Upper lobe of right lung (tissue), 1 donor: ENCODE data around the gene INPP5F. TPM values are rescaled to one million over a fixed set of nuclear protein-coding genes. Genes with fewer than 3 reads are reported as not detected.

Experiments used
- ATAC-seq: fragments of 200-7000 bp; cut with Tn5 transposase; one replicate; pipeline ENCODE4 v1.9.1; 2020; ENCODE audit warnings: mild to moderate bottlenecking, moderate library complexity
- DNase-seq: peaks from one replicate; pipeline ENCODE4 v3.0.0-alpha.2; 2020
- H3K27ac ChIP-seq: fragments of 200-600 bp; one replicate; pipeline ENCODE4 v1.8.0; 2022
- H3K27me3 ChIP-seq: fragments of 200-600 bp; one replicate; pipeline ENCODE4 v1.8.0; 2022; ENCODE audit warnings: mild to moderate bottlenecking
- H3K36me3 ChIP-seq: fragments of 200-600 bp; one replicate; pipeline ENCODE4 v1.8.0; 2022
- H3K4me1 ChIP-seq: fragments of 200-600 bp; one replicate; pipeline ENCODE4 v1.8.0; 2022
- H3K4me3 ChIP-seq: fragments of 200-600 bp; one replicate; pipeline ENCODE4 v1.8.0; 2022; ENCODE audit warnings: mild to moderate bottlenecking
- H3K9me3 ChIP-seq: fragments of 200-600 bp; one replicate; pipeline ENCODE4 v1.8.0; 2022
- intact Hi-C: fragments of 100-400 bp; cut with DNase I; formaldehyde crosslinking; loops from one replicate; pipeline ENCODE4 v1.11.0; 2022
- total RNA-seq: library from RNA; stranded (reverse); fragmentation: NEBNext Ultra II Directional; extraction: Animal tissue kit (Norgen Biotek cat#: 25700); gene quantifications from one replicate; pipeline ENCODE4 v1.2.1, GENCODE V29; 2021
- TF ChIP-seq, protein P1 (sequence below): fragments of 200-600 bp; IDR thresholded peaks from one replicate; pipeline ENCODE4 v1.8.0; 2022; ENCODE audit warnings: antibody characterized with exemption
- donor health status: DM: no; HTN: yes; CAD: no; lungs with severe emphysema.

The INPP5F gene
- total RNA-seq, 1 donor from 2014 or later: 13.9 TPM

DNA sequence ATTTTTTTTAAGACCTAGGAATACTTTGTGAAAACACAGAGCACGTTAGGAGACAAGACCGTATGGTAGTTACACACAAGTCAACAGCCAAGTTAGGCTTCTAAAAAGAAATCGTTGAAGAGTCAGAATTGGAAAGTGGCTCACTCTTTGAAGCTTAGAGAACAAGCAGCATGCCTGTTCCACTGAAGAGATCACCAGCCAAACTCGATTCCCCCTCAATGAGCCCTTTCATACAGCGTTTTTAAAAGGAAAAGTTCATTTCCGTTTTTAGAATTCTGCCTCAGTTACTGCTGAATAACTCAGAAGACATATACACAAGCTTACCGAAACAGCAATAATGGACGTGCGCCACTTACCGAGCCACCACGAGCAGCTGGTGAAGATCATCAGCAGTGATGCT, 105.8 kb downstream of the INPP5F start:
- ATAC-seq: no peak
- peaks cover 100% of the 10 kb centered on the region for H3K36me3 ChIP-seq

DNA sequence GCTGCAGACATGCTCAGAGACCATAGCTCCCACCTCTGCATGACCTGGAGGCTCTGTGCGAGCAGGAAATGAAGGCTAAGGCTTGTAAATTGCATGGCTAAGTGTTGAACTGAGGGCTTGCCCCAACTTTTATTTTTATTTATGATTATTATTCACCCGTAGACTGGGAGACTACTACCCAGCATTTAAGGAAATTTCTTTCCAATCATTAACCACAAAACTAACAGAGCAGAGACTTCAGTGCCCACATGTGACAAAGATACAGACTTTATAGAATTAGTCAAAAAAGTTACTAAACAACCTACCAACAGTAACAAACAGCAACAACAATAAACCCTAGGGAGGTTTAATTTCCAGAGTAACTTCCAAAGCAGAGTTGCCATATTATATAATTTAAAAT, 107.1 kb downstream of the INPP5F start:
- H3K9me3 ChIP-seq: no peaks in the 10 kb centered on the region
- no peaks in the 10 kb centered on the region for H3K27me3 ChIP-seq
- H3K36me3 ChIP-seq: peaks cover 100% of the 10 kb centered on the region
- ATAC-seq (no peak), DNase-seq (no peak)
- TF ChIP-seq, protein P1, sequence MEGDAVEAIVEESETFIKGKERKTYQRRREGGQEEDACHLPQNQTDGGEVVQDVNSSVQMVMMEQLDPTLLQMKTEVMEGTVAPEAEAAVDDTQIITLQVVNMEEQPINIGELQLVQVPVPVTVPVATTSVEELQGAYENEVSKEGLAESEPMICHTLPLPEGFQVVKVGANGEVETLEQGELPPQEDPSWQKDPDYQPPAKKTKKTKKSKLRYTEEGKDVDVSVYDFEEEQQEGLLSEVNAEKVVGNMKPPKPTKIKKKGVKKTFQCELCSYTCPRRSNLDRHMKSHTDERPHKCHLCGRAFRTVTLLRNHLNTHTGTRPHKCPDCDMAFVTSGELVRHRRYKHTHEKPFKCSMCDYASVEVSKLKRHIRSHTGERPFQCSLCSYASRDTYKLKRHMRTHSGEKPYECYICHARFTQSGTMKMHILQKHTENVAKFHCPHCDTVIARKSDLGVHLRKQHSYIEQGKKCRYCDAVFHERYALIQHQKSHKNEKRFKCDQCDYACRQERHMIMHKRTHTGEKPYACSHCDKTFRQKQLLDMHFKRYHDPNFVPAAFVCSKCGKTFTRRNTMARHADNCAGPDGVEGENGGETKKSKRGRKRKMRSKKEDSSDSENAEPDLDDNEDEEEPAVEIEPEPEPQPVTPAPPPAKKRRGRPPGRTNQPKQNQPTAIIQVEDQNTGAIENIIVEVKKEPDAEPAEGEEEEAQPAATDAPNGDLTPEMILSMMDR: no peak
- no peaks in the 10 kb centered on the region for H3K4me1 ChIP-seq
- intact Hi-C loops: no loop called here
- no peak overlapping the region for H3K27ac ChIP-seq
- no peak overlapping the region for H3K4me3 ChIP-seq

More for the DNA sequence above, 105.8 kb downstream of the INPP5F start:
- TF ChIP-seq, protein P1: no peak
- Histone ChIP-seq H3K27ac (no peak overlapping the region), H3K4me1 (no peaks in the 10 kb centered on the region), H3K9me3 (no peaks in the 10 kb centered on the region), H3K27me3 (no peaks in the 10 kb centered on the region), H3K4me3 (no peak overlapping the region)
- no peak for DNase-seq
- intact Hi-C loops: no loop called here

DNA sequence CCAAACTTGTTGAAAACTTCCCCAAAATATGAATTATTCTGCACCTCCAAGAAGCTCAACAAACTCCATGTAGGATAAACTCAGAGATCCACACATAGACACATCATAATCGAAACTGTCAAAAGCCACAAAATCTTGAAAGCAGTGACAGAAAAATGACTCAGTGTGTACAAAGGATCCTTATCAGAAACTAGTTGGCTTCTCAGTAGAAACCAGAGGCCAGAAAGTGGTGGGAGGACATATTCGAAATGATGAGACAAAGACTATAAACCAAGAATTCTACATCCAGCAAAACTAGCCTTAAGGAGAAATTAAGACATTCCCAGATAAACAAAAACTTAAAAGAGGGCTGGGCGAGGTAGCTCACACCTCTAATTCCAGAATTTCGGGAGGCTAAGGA, 108.3 kb downstream of the INPP5F start:
- Histone ChIP-seq H3K36me3 (peaks cover 100% of the 10 kb centered on the region), H3K27ac (no peak overlapping the region), H3K9me3 (no peaks in the 10 kb centered on the region), H3K4me1 (no peaks in the 10 kb centered on the region), H3K4me3 (no peak overlapping the region), H3K27me3 (no peaks in the 10 kb centered on the region)
- DNase-seq (no peak), ATAC-seq (no peak)
- TF ChIP-seq, protein P1: no peak
- intact Hi-C loops: no loop called here

DNA sequence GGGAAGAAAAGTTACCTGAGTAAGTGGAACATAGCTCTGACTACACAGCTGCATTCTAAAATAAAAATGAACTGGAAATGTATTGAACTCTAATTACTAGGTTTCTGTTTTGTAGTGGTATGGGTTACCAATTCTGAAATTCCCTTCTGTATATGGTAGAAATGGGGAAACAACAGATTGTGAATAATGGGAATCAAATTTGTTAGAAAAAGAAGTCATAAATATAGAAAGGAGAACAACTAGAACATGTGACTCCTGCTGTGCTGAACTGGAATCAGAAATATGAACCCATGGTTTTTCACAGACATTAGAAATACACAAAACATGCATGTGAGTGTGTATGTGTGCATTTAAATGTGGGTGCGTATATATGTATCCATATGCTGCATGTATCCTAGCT, 119.8 kb downstream of the INPP5F start:
- DNase-seq (no peak), ATAC-seq (peak; percentile 48)
- no peaks in the 10 kb centered on the region for H3K27me3 ChIP-seq
- H3K36me3 ChIP-seq: peaks cover 90% of the 10 kb centered on the region
- no peaks in the 10 kb centered on the region for H3K4me1 ChIP-seq
- H3K9me3 ChIP-seq: no peaks in the 10 kb centered on the region
- TF ChIP-seq, protein P1: no peak
- H3K27ac ChIP-seq: no peak overlapping the region
- intact Hi-C loops: no loop called here
- H3K4me3 ChIP-seq: no peak overlapping the region

DNA sequence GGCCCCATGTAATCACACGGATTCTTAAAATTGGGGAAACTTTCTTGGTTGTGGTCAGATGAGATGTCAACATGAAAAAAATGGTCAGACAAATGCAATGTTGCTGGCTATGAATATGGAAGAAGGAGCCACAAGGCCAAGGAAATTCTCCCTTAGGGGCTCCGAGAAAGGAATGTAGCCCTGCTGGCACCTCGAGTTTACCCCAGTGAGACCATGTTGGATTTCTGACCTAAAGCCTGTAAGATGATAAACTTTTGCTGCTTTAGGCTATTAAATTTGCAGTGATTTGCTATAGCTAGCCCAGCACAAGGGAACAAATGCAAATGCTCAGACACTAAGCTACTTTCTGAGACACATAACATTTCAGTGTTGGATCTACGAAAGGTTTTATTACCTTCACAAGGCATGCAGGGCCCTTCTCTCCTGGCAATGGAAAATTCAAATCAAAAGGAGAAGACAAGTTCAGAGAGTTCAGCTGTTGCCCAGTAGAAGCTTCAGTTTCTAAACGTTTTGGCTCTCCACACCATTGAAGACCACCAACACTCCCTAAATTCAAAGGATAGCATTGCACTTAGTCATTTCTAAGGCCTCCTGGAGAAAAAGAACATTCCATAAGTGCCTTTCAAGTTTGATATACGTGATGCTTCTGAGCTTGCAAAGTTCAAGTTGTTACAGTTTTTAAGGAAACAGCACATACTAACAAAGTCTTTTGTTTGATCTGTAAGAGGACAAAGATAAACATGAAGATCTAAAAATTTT, 123.4 kb downstream of the INPP5F start:
- intact Hi-C loops: no loop called here
- H3K36me3 ChIP-seq: peaks cover 89% of the 10 kb centered on the region

More for the DNA sequence above, 123.4 kb downstream of the INPP5F start:
- H3K27ac ChIP-seq: no peak overlapping the region
- no peak for DNase-seq
- H3K9me3 ChIP-seq: no peaks in the 10 kb centered on the region
- H3K27me3 ChIP-seq: no peaks in the 10 kb centered on the region
- TF ChIP-seq, protein P1: no peak
- ATAC-seq: no peak
- no peak overlapping the region for H3K4me3 ChIP-seq
- no peaks in the 10 kb centered on the region for H3K4me1 ChIP-seq
